Lower lobe of right lung (tissue), 2 donors: ENCODE results near the gene PPP1R12B. TPM values are rescaled to one million over a fixed set of nuclear protein-coding genes. Genes with fewer than 3 reads are reported as not detected.
A peak's percentile ranks its signal among the peaks of the same experiment; 100 is the strongest.

Source experiments
- ATAC-seq, 2 donors: fragments of 200-7000 bp; cut with Tn5 transposase; one replicate each; pipeline ENCODE4 v1.9.1; 2020 to 2022; ENCODE audit warnings: mild to moderate bottlenecking in 2 of 2, moderate library complexity in 2 of 2
- DNase-seq: peaks from one replicate; pipeline ENCODE4 v3.0.0-alpha.2; 2020
- H3K27ac ChIP-seq: fragments of 200-600 bp; one replicate; pipeline ENCODE4 v1.8.0; 2022
- H3K27me3 ChIP-seq: fragments of 200-600 bp; one replicate; pipeline ENCODE4 v1.8.0; 2022; ENCODE audit warnings: low read depth
- H3K36me3 ChIP-seq: fragments of 200-600 bp; one replicate; pipeline ENCODE4 v1.8.0; 2022; ENCODE audit warnings: mild to moderate bottlenecking
- H3K4me1 ChIP-seq: fragments of 200-600 bp; one replicate; pipeline ENCODE4 v1.8.0; 2022
- H3K4me3 ChIP-seq: fragments of 200-600 bp; one replicate; pipeline ENCODE4 v1.8.0; 2022; ENCODE audit warnings: mild to moderate bottlenecking
- H3K9me3 ChIP-seq: fragments of 200-600 bp; one replicate; pipeline ENCODE4 v1.8.0; 2022
- intact Hi-C: fragments of 100-400 bp; cut with DNase I; formaldehyde crosslinking; loops from one replicate; pipeline ENCODE4 v1.11.0; 2022
- total RNA-seq: library from RNA; stranded (reverse); fragmentation: NEBNext Ultra II Directional; extraction: Animal tissue kit (Norgen Biotek cat#: 25700); gene quantifications from one replicate; pipeline ENCODE4 v1.2.1, GENCODE V29; 2021
- TF ChIP-seq, protein P1 (sequence below): fragments of 200-600 bp; IDR thresholded peaks from one replicate; pipeline ENCODE4 v1.8.0; 2022; ENCODE audit warnings: antibody characterized with exemption, mild to moderate bottlenecking
- donor health status: DM: no; HTN: yes; CAD: no; lungs with severe emphysema.

PPP1R12B gene
- total RNA-seq, 1 donor from 2014 or later: 41.4 TPM

DNA sequence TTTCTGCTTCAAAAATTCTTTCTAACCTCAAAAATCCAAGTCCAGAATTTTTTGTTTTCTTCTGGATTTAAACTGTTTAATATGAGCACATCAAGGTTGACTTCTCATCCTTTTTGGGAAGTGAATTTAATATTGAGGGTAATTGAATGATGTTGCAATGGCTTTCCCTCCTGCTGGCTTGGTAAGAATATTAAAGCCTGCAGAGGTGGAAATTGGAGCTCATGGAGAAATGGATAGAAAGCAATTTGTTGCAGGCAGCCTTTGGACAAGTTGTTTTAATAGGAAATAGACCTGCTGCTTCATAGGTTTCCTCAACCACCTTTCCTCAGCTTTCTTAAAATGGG lies 237.1 kb downstream of the PPP1R12B start:
- Histone ChIP-seq H3K4me3 (no peak overlapping the region), H3K4me1 (peaks cover 32% of the 10 kb centered on the region), H3K36me3 (peaks cover 31% of the 10 kb centered on the region), H3K27ac (no peak overlapping the region), H3K27me3 (no peaks in the 10 kb centered on the region), H3K9me3 (no peaks in the 10 kb centered on the region)
- DNase-seq (no peak), ATAC-seq (no peak)
- TF ChIP-seq, protein P1, sequence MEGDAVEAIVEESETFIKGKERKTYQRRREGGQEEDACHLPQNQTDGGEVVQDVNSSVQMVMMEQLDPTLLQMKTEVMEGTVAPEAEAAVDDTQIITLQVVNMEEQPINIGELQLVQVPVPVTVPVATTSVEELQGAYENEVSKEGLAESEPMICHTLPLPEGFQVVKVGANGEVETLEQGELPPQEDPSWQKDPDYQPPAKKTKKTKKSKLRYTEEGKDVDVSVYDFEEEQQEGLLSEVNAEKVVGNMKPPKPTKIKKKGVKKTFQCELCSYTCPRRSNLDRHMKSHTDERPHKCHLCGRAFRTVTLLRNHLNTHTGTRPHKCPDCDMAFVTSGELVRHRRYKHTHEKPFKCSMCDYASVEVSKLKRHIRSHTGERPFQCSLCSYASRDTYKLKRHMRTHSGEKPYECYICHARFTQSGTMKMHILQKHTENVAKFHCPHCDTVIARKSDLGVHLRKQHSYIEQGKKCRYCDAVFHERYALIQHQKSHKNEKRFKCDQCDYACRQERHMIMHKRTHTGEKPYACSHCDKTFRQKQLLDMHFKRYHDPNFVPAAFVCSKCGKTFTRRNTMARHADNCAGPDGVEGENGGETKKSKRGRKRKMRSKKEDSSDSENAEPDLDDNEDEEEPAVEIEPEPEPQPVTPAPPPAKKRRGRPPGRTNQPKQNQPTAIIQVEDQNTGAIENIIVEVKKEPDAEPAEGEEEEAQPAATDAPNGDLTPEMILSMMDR: no peak
- intact Hi-C loops: no loop called here

DNA sequence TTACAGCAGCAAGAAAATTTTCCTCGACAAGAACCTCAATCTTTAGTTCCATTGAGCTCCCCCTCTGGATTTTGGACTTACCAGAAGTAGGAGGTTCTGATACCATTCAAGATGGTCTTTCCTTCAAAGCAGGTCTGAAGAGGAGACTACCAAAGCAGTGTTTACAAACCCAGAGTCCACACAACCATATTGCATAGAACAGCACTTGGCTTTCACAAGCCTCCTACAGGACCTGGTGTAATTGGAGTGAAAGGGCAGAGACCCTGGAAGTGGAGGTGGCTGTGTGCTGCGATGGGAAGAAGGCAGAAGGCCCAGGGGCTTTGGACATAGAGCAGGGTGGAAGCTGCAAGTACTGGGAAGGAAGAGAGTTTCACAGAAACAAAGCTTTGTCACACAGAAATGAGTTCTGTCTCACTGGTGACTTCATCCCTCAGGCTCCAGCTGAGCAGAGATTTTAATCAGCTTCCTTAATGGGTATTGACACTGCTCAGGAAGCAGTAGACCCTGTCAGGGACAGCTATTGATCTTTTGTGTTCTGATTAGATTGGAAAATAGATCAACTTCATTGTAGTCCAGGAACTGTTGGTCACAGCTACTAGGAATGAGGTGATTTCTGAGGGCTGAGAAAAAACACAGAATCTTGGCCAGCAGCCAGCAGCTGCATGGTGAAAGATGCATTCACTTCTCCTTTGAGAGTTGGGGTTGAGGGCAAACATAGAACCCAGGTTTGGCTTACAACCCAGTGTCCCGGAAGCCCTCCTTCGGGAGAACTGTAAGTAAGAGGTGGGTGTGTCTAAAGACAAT lies 237.7 kb downstream of the PPP1R12B start:
- H3K27ac ChIP-seq: peak overlapping the region; percentile 25
- ATAC-seq (no peak), DNase-seq (no peak)
- TF ChIP-seq, protein P1: no peak
- no peaks in the 10 kb centered on the region for H3K9me3 ChIP-seq
- H3K4me3 ChIP-seq: no peak overlapping the region
- H3K36me3 ChIP-seq: peaks cover 24% of the 10 kb centered on the region
- intact Hi-C loops: no loop called here
- H3K4me1 ChIP-seq: peaks cover 32% of the 10 kb centered on the region
- no peaks in the 10 kb centered on the region for H3K27me3 ChIP-seq

DNA sequence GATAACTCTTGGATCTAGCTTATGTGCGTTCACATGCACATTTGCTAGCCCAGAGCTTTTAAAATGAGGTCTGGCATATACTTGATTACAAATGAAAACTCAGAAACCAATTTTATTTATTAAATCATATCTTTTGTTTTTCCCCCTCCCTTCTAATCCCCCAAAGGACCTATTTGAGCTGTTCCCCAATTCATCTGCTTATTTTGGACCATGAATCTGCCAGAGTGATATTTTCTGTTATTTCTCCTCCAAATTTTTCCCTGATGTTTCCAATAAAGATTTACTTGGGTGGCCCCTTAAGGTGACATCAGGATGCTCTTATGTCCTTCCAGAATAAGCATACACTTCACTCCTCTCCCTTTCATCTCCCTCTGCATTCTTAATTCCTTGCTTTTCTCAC lies 238.4 kb downstream of the PPP1R12B start:
- ATAC-seq: no peak
- TF ChIP-seq, protein P1: no peak
- Histone ChIP-seq H3K36me3 (peaks cover 21% of the 10 kb centered on the region), H3K27me3 (no peaks in the 10 kb centered on the region), H3K4me3 (no peak overlapping the region), H3K9me3 (no peaks in the 10 kb centered on the region), H3K27ac (no peak overlapping the region), H3K4me1 (peaks cover 32% of the 10 kb centered on the region)
- no peak for DNase-seq
- intact Hi-C loops: no loop called here

DNA sequence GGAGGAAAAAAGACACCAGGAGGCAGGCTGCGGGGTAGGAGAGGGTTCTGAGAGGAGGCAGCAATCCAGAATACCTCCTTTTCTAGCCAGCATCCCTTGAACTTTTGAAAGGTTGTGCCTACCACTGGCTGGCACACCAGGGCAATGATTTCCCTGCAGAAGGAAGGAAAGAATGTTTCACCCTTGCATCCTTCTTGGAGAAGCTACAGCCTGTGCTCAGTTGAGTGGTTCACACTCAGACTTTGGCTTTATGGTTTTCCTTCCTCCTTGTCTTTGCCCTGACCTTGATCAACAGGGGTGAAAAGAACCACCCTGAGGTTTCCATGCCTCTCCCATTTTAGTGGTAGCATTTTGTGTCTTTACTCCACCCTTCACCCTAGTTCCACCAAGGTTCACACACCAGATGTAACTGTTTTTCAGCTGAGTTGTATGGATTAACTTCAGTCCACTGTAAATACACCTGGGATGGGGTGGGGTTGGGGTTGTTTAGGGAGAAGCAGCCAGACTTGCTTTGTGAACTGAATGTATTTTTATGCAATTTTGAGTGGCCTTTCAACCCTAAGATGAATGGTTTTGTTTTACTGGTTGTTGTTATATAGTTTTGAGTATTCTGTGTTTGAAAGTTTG lies 239.5 kb downstream of the PPP1R12B start:
- Histone ChIP-seq H3K27me3 (no peaks in the 10 kb centered on the region), H3K9me3 (no peaks in the 10 kb centered on the region), H3K36me3 (peaks cover 12% of the 10 kb centered on the region), H3K4me1 (peaks cover 32% of the 10 kb centered on the region), H3K27ac (no peak overlapping the region), H3K4me3 (no peak overlapping the region)
- TF ChIP-seq, protein P1: no peak
- DNase-seq (no peak), ATAC-seq (no peak)
- intact Hi-C loops: no loop called here

DNA sequence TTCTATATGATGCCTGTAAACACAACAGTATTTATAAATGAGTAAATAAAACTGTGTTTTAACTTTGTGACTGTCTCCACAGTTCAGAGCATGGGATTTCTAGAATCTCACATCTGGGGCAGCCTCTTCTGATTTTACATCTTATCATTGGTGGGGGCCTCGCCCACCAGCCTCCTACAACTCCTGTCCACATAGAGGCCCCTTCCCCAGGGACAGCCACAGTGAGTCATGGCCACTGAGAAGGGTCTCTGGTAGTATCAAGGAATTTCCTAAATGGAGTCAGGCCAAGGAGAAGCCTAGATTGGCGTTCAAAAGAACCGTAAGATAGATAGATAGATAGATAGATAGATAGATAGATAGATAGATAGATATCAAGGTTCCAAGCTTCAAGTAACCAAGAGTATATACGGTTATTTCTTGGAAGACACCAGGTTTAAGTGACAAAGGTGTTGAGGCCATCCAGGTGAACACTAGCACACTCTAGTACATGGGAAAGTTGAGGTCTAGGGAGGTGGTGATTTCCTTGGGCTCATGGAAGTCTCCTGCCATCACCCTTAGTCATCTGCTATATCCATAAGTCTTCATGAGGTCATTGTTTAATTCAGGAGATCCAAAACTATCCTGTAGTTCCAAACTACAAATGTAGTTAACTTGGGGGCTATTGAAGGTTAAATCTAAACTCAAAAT lies 240.1 kb downstream of the PPP1R12B start:
- peaks cover 6% of the 10 kb centered on the region for H3K36me3 ChIP-seq
- no peaks in the 10 kb centered on the region for H3K9me3 ChIP-seq
- DNase-seq (no peak), ATAC-seq (peak in 1 of 2 donors; percentile 19)
- TF ChIP-seq, protein P1: no peak
- peaks cover 32% of the 10 kb centered on the region for H3K4me1 ChIP-seq
- intact Hi-C loops: no loop called here
- no peaks in the 10 kb centered on the region for H3K27me3 ChIP-seq
- no peak overlapping the region for H3K4me3 ChIP-seq
- peak overlapping the region; percentile 69 for H3K27ac ChIP-seq
